NB4 (cell line): ENCODE measurements around the gene HNRNPAB.

Source experiments
- MYC ChIP-seq: IDR thresholded peaks from 2 replicates; pipeline ENCODE4 v1.6.1; 2011; ENCODE audit warnings: low read depth, low read length
- POLR2A ChIP-seq: IDR thresholded peaks from 2 replicates; pipeline ENCODE4 v1.6.1; 2011; ENCODE audit warnings: mild to moderate bottlenecking; ENCODE audit not compliant: insufficient read length; ENCODE audit errors: extremely low read depth
- TF ChIP-seq, protein P1 (sequence below): IDR thresholded peaks from one replicate; pipeline ENCODE4 v1.5.1; 2012; ENCODE audit warnings: low read depth, low read length
- TF ChIP-seq, protein P2 (sequence below): IDR thresholded peaks from 2 replicates; pipeline ENCODE4 v1.6.1; 2011; ENCODE audit warnings: low read depth, low read length

DNA sequence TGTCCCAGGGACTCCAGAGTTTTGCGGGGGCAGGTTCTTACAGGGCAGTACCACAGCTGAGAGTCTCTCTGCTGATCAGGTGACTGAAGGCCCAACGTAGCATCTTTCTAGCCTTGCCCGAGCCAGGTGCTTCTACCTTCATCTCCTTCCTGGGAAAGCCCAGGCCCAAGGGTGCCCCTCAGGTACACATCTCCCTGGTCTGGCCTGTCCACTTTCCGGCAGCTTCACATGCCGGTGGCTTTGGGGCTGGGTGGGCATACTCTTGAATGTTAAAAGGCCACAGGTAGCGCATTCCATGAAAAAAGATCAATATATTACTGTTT, 33.9 kb downstream of the HNRNPAB start:
- TF ChIP-seq, protein P1, sequence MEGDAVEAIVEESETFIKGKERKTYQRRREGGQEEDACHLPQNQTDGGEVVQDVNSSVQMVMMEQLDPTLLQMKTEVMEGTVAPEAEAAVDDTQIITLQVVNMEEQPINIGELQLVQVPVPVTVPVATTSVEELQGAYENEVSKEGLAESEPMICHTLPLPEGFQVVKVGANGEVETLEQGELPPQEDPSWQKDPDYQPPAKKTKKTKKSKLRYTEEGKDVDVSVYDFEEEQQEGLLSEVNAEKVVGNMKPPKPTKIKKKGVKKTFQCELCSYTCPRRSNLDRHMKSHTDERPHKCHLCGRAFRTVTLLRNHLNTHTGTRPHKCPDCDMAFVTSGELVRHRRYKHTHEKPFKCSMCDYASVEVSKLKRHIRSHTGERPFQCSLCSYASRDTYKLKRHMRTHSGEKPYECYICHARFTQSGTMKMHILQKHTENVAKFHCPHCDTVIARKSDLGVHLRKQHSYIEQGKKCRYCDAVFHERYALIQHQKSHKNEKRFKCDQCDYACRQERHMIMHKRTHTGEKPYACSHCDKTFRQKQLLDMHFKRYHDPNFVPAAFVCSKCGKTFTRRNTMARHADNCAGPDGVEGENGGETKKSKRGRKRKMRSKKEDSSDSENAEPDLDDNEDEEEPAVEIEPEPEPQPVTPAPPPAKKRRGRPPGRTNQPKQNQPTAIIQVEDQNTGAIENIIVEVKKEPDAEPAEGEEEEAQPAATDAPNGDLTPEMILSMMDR, result no peak
- TF ChIP-seq POLR2A (no peak), MYC (no peak)
- TF ChIP-seq, protein P2, sequence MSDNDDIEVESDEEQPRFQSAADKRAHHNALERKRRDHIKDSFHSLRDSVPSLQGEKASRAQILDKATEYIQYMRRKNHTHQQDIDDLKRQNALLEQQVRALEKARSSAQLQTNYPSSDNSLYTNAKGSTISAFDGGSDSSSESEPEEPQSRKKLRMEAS, result no peak
